Neural progenitor cell (in vitro differentiated cells): ENCODE results near the gene CLEC11A. TPM values are rescaled to one million over a fixed set of nuclear protein-coding genes. Genes with fewer than 3 reads are reported as not detected.

ENCODE experiments used
- DNase-seq: peaks from one replicate; pipeline ENCODE4 v3.0.0-alpha.2; 2016; ENCODE audit warnings: low spot score
- H2AFZ ChIP-seq: fragments of 200-600 bp; sonication (generic); replicated peaks from 2 replicates; pipeline ENCODE4 v1.6.1; 2016; ENCODE audit warnings: antibody characterized with exemption
- H3F3A ChIP-seq: fragments of 200-600 bp; sonication (generic); 2 replicates; pipeline ENCODE4 v1.6.1; 2016; ENCODE audit warnings: antibody characterized with exemption, low read depth
- H3K27ac ChIP-seq: fragments of 200-600 bp; sonication (generic); 2 replicates; pipeline ENCODE4 v1.5.1; 2016; ENCODE audit warnings: mild to moderate bottlenecking
- H3K27me3 ChIP-seq: fragments of 200-600 bp; sonication (generic); 2 replicates; pipeline ENCODE4 v1.6.1; 2016; ENCODE audit warnings: mild to moderate bottlenecking, moderate library complexity
- H3K36me3 ChIP-seq: fragments of 200-600 bp; sonication (generic); 2 replicates; pipeline ENCODE4 v1.5.1; 2016
- H3K4me1 ChIP-seq: fragments of 200-600 bp; sonication (generic); 2 replicates; pipeline ENCODE4 v1.6.1; 2016; ENCODE audit warnings: mixed run types
- H3K4me2 ChIP-seq: fragments of 200-600 bp; sonication (generic); 2 replicates; pipeline ENCODE4 v1.6.1; 2016
- H3K4me3 ChIP-seq: fragments of 200-600 bp; sonication (generic); 2 replicates; pipeline ENCODE4 v1.5.1; 2016
- H3K79me2 ChIP-seq: fragments of 200-600 bp; sonication (generic); 2 replicates; pipeline ENCODE4 v1.6.1; 2016; ENCODE audit warnings: low read depth
- H3K9ac ChIP-seq: fragments of 200-600 bp; sonication (generic); 2 replicates; pipeline ENCODE4 v1.6.1; 2016
- H3K9me3 ChIP-seq: fragments of 200-600 bp; sonication (generic); 2 replicates; pipeline ENCODE4 v1.5.1; 2016; ENCODE audit warnings: low read depth
- H4K20me1 ChIP-seq: fragments of 200-600 bp; sonication (generic); 2 replicates; pipeline ENCODE4 v1.6.1; 2016; ENCODE audit warnings: low read depth
- H3K27ac Mint-ChIP-seq: 3 replicates; pipeline ENCODE4 v1.8.0; 2021; ENCODE audit warnings: mixed read lengths
- H3K27me3 Mint-ChIP-seq: 2 replicates; pipeline ENCODE4 v1.8.0; 2022; ENCODE audit warnings: low read depth, mild to moderate bottlenecking, inconsistent platforms, moderate library complexity, mixed read lengths; ENCODE audit not compliant: insufficient read depth
- H3K36me3 Mint-ChIP-seq: 3 replicates; pipeline ENCODE4 v1.8.0; 2021; ENCODE audit warnings: mixed read lengths
- H3K4me1 Mint-ChIP-seq: 3 replicates; pipeline ENCODE4 v1.8.0; 2021; ENCODE audit warnings: mixed read lengths
- H3K4me3 Mint-ChIP-seq: 3 replicates; pipeline ENCODE4 v1.8.0; 2021; ENCODE audit warnings: mild to moderate bottlenecking, moderate library complexity, mixed read lengths
- H3K9me3 Mint-ChIP-seq: 3 replicates; pipeline ENCODE4 v1.8.0; 2020; ENCODE audit warnings: mixed read lengths
- EZH2 ChIP-seq: fragments of 200-600 bp; sonication (generic); IDR thresholded peaks from 2 replicates; pipeline ENCODE4 v1.6.1; 2017; ENCODE audit warnings: antibody characterized with exemption, mild to moderate bottlenecking, moderate library complexity
- EZH2phosphoT487 ChIP-seq: fragments of 200-600 bp; sonication (generic); IDR thresholded peaks from 2 replicates; pipeline ENCODE4 v1.6.1; 2017; ENCODE audit warnings: antibody characterized with exemption
- total RNA-seq: library from RNA; depleted of rRNA; stranded (reverse); fragments of >200 nt; gene quantifications from 2 replicates; pipeline ENCODE4 v1.2.3, GENCODE V29; 2015; ENCODE audit warnings: low replicate concordance
- TF ChIP-seq, protein P1 (sequence below): fragments of 200-600 bp; sonication (generic); IDR thresholded peaks from 2 replicates; pipeline ENCODE4 v1.5.1; 2017; ENCODE audit warnings: antibody characterized with exemption, mild to moderate bottlenecking

CLEC11A gene
- total RNA-seq, 1 donor from 2014 or later: 0.09 TPM

DNA sequence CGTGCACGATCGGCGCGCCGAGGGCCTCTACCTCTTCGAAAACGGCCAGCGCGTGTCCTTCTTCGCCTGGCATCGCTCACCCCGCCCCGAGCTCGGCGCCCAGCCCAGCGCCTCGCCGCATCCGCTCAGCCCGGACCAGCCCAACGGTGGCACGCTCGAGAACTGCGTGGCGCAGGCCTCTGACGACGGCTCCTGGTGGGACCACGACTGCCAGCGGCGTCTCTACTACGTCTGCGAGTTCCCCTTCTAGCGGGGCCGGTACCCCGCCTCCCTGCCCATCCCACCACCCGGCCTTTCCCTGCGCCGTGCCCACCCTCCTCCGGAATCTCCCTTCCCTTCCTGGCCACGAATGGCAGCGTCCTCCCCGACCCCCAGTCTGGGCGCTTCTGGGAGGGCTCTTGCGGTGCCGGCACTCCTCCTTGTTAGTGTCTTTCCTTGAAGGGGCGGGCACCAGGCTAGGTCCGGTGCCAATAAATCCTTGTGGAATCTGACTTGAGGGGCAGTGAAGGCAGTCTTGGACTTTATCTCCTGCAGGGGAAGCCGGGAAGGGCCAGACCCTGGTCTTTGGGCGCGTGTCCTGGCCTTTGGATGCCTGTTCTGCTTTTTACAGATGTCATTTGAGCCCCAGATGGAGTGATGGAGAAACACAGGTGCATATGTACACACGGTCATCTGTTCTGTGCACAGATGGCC is 2.2 kb downstream of the CLEC11A start:
- DNase-seq: no peak
- Mint-ChIP-seq H3K27ac (no peak overlapping the region), H3K27me3 (peaks cover 21% of the 10 kb centered on the region), H3K4me3 (peak overlapping the region; percentile 91), H3K9me3 (no peaks in the 10 kb centered on the region), H3K4me1 (peaks cover 47% of the 10 kb centered on the region), H3K36me3 (no peaks in the 10 kb centered on the region)
- Histone ChIP-seq H3K9me3 (no peaks in the 10 kb centered on the region), H3K27ac (no peak overlapping the region), H3F3A (peaks cover 9% of the 10 kb centered on the region), H2AFZ (no peak overlapping the region), H3K4me2 (peak overlapping the region; percentile 76), H3K4me3 (peak overlapping the region; percentile 50), H4K20me1 (no peaks in the 10 kb centered on the region), H3K79me2 (no peaks in the 10 kb centered on the region), H3K27me3 (peaks cover 61% of the 10 kb centered on the region), H3K4me1 (no peaks in the 10 kb centered on the region), H3K36me3 (no peaks in the 10 kb centered on the region), H3K9ac (no peak overlapping the region)
- TF ChIP-seq EZH2phosphoT487: no peak
- TF ChIP-seq, protein P1, sequence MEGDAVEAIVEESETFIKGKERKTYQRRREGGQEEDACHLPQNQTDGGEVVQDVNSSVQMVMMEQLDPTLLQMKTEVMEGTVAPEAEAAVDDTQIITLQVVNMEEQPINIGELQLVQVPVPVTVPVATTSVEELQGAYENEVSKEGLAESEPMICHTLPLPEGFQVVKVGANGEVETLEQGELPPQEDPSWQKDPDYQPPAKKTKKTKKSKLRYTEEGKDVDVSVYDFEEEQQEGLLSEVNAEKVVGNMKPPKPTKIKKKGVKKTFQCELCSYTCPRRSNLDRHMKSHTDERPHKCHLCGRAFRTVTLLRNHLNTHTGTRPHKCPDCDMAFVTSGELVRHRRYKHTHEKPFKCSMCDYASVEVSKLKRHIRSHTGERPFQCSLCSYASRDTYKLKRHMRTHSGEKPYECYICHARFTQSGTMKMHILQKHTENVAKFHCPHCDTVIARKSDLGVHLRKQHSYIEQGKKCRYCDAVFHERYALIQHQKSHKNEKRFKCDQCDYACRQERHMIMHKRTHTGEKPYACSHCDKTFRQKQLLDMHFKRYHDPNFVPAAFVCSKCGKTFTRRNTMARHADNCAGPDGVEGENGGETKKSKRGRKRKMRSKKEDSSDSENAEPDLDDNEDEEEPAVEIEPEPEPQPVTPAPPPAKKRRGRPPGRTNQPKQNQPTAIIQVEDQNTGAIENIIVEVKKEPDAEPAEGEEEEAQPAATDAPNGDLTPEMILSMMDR: no peak
- TF ChIP-seq EZH2: no peak

DNA sequence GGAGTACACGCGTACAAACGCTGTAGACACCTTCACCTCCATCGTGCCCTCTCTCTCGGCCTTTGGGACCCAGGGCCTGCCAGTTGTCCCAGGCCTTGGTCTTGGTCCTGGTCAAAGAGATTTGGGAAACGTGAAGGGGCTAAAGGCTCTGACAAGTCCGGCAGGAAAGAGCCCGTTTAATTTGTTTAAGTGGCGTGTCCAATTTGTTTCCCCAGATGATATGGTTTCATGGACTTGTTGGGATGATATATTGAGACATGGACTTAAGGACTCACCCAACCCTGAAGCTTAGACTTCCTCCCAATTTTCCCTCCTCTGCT is 2.7 kb downstream of the CLEC11A start:
- Histone ChIP-seq H3K4me3 (peak overlapping the region; percentile 50), H3K4me1 (no peaks in the 10 kb centered on the region), H3K27ac (no peak overlapping the region), H3K79me2 (no peaks in the 10 kb centered on the region), H4K20me1 (no peaks in the 10 kb centered on the region), H3K9ac (no peak overlapping the region), H2AFZ (no peak overlapping the region), H3K36me3 (no peaks in the 10 kb centered on the region), H3K9me3 (no peaks in the 10 kb centered on the region), H3K4me2 (peak overlapping the region; percentile 76), H3F3A (peaks cover 4% of the 10 kb centered on the region), H3K27me3 (peaks cover 56% of the 10 kb centered on the region)
- Mint-ChIP-seq H3K27me3 (peaks cover 17% of the 10 kb centered on the region), H3K4me3 (peak overlapping the region; percentile 91), H3K4me1 (peaks cover 42% of the 10 kb centered on the region), H3K36me3 (no peaks in the 10 kb centered on the region), H3K27ac (no peak overlapping the region), H3K9me3 (no peaks in the 10 kb centered on the region)
- TF ChIP-seq EZH2phosphoT487 (no peak), EZH2 (no peak)
- TF ChIP-seq, protein P1: no peak
- no peak for DNase-seq

DNA sequence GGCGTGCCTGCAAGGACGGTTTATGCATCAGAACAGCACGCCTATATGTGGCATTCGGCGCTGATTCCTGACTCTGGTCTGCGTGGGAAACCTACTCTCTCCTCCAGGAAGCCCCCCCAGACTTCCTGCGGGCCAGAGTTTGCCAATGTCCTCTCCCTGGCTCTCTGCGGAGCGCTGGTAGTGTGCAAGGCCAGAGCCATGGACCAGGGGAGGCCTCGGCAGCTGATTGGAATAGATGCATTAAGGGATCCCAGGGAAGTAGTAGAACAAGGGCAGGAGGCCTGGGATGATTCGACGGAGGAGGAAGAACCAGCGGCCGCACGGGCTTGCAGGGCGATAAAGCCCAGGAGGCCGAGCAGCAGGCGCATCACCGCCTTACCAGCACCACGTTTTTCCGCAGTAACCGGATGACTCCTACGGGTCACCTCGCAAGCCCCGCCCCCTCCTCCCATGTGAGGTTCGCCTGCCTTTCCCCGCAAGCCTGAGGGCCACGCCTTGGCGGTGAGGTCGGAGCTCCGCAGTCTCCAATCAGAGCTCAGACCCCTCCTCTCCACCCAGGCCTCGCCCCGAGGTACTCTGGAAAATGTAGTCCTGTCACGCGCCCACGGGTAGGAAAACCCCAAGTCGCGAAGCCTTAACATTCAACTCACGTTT is 5.0 kb downstream of the CLEC11A start:
- Histone ChIP-seq H3K79me2 (no peaks in the 10 kb centered on the region), H3K27ac (no peak overlapping the region), H3K9me3 (no peaks in the 10 kb centered on the region), H3K36me3 (no peaks in the 10 kb centered on the region), H3K27me3 (peaks cover 32% of the 10 kb centered on the region), H3K4me3 (no peak overlapping the region), H3F3A (no peaks in the 10 kb centered on the region), H4K20me1 (no peaks in the 10 kb centered on the region), H3K4me1 (no peaks in the 10 kb centered on the region), H2AFZ (no peak overlapping the region), H3K4me2 (peak overlapping the region; percentile 28), H3K9ac (no peak overlapping the region)
- Mint-ChIP-seq H3K4me1 (peaks cover 27% of the 10 kb centered on the region), H3K27me3 (peaks cover 8% of the 10 kb centered on the region), H3K4me3 (peak overlapping the region; percentile 77), H3K9me3 (no peaks in the 10 kb centered on the region), H3K36me3 (no peaks in the 10 kb centered on the region), H3K27ac (no peak overlapping the region)
- peak; percentile 95 for DNase-seq
- no peak for TF ChIP-seq EZH2phosphoT487
- TF ChIP-seq EZH2: no peak
- TF ChIP-seq, protein P1: no peak
